AG09309 (cell line): Measurements from ENCODE around the gene CPA5.

Experiments used
- DNase-seq: peaks from one replicate; pipeline ENCODE4 v3.0.0-alpha.2; 2010; ENCODE audit warnings: low read depth
- H3K4me3 ChIP-seq: 2 replicates; pipeline ENCODE4 v1.5.1; 2011; ENCODE audit warnings: mild to moderate bottlenecking, low read depth, low read length, moderate library complexity; ENCODE audit not compliant: control insufficient read depth
- TF ChIP-seq, protein P1 (sequence below): IDR thresholded peaks from 2 replicates; pipeline ENCODE4 v1.5.1; 2011; ENCODE audit warnings: mild to moderate bottlenecking, low read depth, low read length, inconsistent platforms; ENCODE audit not compliant: insufficient read depth, control insufficient read depth; ENCODE audit errors: missing control alignments

The CPA5 gene

GRCh38 chr7:130301501-130302020 lies 43.1 kb upstream of the CPA5 start:
- DNase-seq = no peak
- TF ChIP-seq, protein P1, sequence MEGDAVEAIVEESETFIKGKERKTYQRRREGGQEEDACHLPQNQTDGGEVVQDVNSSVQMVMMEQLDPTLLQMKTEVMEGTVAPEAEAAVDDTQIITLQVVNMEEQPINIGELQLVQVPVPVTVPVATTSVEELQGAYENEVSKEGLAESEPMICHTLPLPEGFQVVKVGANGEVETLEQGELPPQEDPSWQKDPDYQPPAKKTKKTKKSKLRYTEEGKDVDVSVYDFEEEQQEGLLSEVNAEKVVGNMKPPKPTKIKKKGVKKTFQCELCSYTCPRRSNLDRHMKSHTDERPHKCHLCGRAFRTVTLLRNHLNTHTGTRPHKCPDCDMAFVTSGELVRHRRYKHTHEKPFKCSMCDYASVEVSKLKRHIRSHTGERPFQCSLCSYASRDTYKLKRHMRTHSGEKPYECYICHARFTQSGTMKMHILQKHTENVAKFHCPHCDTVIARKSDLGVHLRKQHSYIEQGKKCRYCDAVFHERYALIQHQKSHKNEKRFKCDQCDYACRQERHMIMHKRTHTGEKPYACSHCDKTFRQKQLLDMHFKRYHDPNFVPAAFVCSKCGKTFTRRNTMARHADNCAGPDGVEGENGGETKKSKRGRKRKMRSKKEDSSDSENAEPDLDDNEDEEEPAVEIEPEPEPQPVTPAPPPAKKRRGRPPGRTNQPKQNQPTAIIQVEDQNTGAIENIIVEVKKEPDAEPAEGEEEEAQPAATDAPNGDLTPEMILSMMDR = no peak
- no peak overlapping the region for H3K4me3 ChIP-seq

DNA sequence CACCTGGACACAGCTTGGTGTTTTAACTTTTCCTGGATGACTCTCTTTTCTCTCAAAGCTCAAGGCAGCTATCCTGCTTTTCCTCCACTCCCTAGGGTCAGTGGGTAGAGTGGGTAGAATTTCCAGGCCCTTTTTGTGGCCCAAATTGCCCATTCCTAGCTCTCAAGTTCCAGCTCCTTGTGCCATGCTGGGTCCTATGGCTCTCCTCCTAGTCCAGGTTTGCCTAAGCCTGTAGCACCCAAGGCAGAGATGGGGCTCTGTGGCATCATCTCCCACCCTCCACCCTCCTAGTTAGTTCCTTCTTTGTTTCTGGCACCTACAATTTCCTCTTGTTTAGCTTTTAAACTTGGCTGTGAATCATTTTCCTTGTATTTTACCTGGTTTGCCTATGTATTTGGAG lies 42.0 kb upstream of the CPA5 start:
- no peak overlapping the region for H3K4me3 ChIP-seq
- DNase-seq = no peak
- TF ChIP-seq, protein P1 = no peak

GRCh38 chr7:130303127-130303526 lies 41.5 kb upstream of the CPA5 start:
- TF ChIP-seq, protein P1 = no peak
- no peak overlapping the region for H3K4me3 ChIP-seq

DNA sequence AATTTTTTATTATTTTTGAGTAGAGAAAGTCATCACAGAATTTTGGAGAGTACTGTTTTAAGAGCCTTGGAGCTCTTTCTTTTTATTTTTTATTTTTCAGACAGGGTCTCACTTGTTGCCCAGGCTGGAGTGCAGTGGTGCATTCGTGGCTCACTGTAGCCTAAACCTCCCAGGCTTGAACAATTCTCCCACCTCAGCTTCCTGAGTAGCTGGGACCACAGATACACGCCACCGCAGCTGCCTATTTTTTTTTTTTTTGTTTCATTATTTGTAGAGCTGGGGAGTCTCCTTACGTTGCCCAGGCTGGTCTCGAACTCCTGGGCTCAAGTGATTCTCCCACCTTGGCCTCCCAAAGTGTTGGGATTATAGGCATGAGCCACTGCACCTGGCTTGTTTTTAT lies 41.1 kb upstream of the CPA5 start:
- TF ChIP-seq, protein P1 = no peak
- H3K4me3 ChIP-seq = no peak overlapping the region
- DNase-seq = no peak

More at GRCh38 chr7:130303127-130303526, 41.5 kb upstream of the CPA5 start:
- DNase-seq = no peak

- no peak overlapping the region for H3K4me3 ChIP-seq
- TF ChIP-seq, protein P1 = no peak
- DNase-seq = no peak
Measured at GRCh38 chr7:130303982-130304381, 40.6 kb upstream of the CPA5 start.

GRCh38 chr7:130304878-130305277 lies 39.7 kb upstream of the CPA5 start:
- no peak overlapping the region for H3K4me3 ChIP-seq

More at GRCh38 chr7:130304878-130305277, 39.7 kb upstream of the CPA5 start:
- TF ChIP-seq, protein P1 = no peak
- no peak for DNase-seq
